ENCODE results near the gene CYRIA.

Gene CYRIA

GRCh38 chr2:16626997-16627605 lies 38.5 kb downstream of the CYRIA start:
- no peak overlapping the region for H3K4me3 ChIP-seq (ENCODE audit: low read length)
- DNase-seq (ENCODE audit: low read depth): no peak
- TF ChIP-seq, protein P1, sequence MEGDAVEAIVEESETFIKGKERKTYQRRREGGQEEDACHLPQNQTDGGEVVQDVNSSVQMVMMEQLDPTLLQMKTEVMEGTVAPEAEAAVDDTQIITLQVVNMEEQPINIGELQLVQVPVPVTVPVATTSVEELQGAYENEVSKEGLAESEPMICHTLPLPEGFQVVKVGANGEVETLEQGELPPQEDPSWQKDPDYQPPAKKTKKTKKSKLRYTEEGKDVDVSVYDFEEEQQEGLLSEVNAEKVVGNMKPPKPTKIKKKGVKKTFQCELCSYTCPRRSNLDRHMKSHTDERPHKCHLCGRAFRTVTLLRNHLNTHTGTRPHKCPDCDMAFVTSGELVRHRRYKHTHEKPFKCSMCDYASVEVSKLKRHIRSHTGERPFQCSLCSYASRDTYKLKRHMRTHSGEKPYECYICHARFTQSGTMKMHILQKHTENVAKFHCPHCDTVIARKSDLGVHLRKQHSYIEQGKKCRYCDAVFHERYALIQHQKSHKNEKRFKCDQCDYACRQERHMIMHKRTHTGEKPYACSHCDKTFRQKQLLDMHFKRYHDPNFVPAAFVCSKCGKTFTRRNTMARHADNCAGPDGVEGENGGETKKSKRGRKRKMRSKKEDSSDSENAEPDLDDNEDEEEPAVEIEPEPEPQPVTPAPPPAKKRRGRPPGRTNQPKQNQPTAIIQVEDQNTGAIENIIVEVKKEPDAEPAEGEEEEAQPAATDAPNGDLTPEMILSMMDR (IDR thresholded peaks at IDR 0.05; ENCODE audit: insufficient read depth, low read depth, low read length, missing control alignments): no peak

DNA sequence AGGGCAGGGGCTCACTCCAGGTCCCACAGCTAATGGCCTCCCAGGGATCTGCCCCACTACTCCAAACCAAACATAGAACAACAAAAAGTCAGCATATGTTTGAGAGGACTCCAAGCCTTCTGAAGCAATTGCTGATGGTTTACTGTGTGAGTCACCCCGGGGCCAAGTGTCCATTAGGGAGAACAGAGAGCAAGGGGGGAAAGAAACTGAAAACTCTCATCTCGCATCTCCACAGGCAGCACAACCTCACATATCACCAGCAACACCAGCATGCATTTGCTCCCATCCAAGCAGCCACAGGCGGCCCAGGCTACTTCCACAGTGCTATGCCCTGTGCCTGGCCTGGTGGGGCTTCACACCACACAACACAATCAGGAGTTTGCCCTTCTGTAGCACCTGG lies 39.1 kb downstream of the CYRIA start:
- H3K4me3 ChIP-seq (ENCODE audit: low read length): no peak overlapping the region
- peak; percentile 17 for DNase-seq (ENCODE audit: low read depth)
- TF ChIP-seq, protein P1 (IDR thresholded peaks at IDR 0.05; ENCODE audit: insufficient read depth, low read depth, low read length, missing control alignments): no peak

DNA sequence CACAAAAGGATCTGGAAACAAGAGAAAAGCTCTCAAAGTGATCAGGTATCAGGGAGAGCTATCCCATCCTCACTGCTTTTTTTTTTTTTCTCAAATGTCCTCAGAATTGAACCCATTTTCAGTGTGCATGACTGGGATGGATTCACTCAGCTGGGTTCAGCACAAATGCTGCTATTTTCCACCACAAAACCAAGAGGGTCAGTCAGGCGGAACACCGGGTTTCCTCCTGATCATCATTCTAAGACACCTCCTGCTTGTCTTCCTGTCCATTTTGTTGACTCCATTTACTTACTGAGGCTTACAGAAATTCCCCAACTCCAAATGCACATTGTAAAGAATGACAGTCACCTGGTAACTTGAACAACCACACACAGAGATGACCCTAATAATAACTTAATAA lies 39.9 kb downstream of the CYRIA start:
- no peak for DNase-seq (ENCODE audit: low read depth)
- TF ChIP-seq, protein P1 (IDR thresholded peaks at IDR 0.05; ENCODE audit: insufficient read depth, low read depth, low read length, missing control alignments): no peak
- no peak overlapping the region for H3K4me3 ChIP-seq (ENCODE audit: low read length)

DNA sequence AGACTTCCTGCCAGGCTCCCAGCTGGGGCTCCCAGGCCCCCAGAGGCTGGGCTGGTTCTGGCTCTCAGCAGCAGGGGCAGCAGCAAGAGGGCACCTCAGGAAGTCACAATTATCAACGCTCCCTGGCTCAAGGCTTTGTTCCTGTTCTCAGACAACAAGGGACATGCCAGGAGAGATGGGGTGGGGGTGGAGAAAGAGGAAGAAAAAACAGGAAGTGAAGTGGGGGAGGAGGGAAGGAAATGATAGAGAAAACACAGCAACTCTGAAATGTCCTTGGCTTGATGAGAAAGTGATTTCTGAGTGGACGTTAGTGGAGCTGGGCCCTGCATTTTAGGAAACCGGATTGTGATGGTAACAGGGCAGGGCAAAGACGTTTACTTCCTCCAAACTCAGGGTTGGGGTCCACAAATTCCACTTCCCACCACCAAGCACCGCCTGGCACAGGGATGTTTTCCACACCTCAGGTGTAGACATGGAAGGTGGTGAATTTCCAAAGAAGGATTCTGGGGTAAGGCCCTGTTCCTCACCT lies 40.4 kb downstream of the CYRIA start:
- H3K4me3 ChIP-seq (ENCODE audit: low read length): no peak overlapping the region
- DNase-seq (ENCODE audit: low read depth): no peak
- TF ChIP-seq, protein P1 (IDR thresholded peaks at IDR 0.05; ENCODE audit: insufficient read depth, low read depth, low read length, missing control alignments): no peak

GRCh38 chr2:16624436-16624780 lies 41.2 kb downstream of the CYRIA start:
- no peak for DNase-seq (ENCODE audit: low read depth)
- no peak overlapping the region for H3K4me3 ChIP-seq (ENCODE audit: low read length)
- TF ChIP-seq, protein P1 (IDR thresholded peaks at IDR 0.05; ENCODE audit: insufficient read depth, low read depth, low read length, missing control alignments): no peak

DNA sequence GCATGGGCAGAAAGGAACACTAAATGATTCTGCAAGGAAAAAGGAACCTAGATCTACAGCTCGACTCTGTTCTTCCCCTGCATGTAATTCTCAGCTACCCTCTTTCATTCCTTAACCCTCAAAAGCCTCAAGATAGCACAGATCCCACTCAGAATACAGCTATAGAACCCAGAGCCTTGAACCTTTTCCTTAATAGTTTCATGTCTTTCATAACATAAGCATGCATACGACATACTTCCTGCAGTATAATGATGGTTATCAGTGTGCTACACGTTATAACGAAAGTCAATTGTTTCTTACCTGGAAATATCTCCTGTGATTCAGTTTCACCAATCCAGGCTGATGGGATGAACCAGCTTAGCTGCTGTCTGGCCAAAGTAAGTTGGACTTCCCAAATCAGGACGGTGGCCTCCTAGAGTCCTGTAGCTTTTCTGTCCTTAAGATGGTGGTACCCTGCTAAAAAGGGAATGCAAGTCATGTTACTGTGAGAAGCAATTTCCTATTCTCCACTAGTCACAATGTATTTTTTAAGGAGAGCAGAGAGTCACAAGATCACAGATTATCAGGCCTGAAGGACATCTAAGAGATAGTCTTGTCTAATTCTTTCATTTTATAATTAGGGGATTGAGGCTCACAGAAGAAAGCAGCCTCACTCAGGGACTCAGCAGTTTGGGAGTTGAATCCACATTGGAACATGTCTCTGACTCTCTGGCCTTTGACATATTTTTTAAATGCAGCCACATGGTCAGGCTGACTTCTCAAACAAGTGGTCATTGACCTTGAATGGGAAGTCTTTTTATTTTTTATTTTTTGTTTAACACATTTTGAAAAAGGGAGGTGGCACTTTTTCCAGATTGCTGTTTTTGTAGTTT lies 41.8 kb downstream of the CYRIA start:
- DNase-seq (ENCODE audit: low read depth): no peak
- no peak overlapping the region for H3K4me3 ChIP-seq (ENCODE audit: low read length)

More for the DNA sequence above, 41.8 kb downstream of the CYRIA start:
- TF ChIP-seq, protein P1 (IDR thresholded peaks at IDR 0.05; ENCODE audit: insufficient read depth, low read depth, low read length, missing control alignments): no peak
